ENCODE results near the gene IKBIP.
A peak's percentile ranks its signal among the peaks of the same experiment; 100 is the strongest.

- TF ChIP-seq CTCF (IDR thresholded peaks at IDR 0.05) (no peak), POLR2A (IDR thresholded peaks at IDR 0.05) (peak; percentile 68 to 82), POLR2AphosphoS5 (IDR thresholded peaks at IDR 0.05) (peak; percentile 83 to 95 (median 91)), EP300 (IDR thresholded peaks at IDR 0.05) (no peak)
Observed at GRCh38 chr12:98644712-98645571, at the start of gene IKBIP, which contains the start of gene APAF1.

All from sigmoid colon (tissue), 4 donors.